ENCODE results near the gene PRLHR.
A peak's percentile ranks its signal among the peaks of the same experiment; 100 is the strongest.
"Not testable (repeated sequence)": the region's sequence is repeated elsewhere in the genome, so short reads cannot be mapped to it uniquely, and the experiment has no call there.

The PRLHR gene

DNA sequence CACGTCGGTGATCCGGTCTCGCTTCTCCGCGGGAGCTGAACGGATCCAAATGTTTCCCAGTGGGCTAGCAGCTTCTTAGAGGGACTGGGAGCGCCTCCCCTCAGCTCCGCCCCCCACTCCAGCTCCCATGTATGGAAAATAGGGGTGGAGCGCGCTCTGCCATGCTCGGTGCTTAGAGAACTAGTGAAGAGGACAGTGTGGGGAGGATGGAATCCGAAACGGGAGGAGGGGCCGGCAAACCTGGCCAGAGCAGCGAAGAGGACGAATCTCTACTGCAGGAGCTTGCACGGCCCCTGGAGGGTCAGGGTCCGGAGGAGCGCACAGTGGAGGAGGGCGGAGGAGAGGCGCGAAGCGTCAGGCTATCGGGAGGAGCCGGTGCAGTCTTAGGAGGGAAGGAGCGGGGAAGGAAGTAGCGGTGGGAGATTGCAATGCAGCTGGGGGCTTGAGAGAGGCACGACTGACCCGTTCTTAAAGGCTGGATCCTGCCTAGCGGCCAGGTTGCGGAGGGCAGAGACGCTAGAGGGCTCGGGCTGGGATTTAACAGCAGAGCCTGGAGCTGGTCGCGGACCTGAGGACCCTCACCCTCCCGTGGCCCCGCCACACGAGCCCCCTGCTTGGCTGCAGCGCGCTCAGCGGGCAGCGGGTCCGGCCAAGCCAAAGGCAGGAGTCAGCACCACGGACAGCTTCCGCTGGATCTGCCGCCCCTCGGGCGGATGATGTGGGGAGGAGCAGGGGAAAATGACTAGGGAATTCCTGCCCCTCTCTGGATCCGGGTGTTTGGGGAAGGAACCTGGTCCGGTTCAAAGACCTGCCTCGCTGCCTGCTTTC is at the start of gene PRLHR:
PRLHR (minus strand) TSS at position 51 of the 828 bp plus-strand sequence. CDS start 404 bp downstream, outside the sequence.
- DNase-seq: no peak

- no peak for DNase-seq
Measured at GRCh38 chr10:118642228-118642627, 46.8 kb upstream of the PRLHR start.

GRCh38 chr10:118638680-118639079 is 43.2 kb upstream of the PRLHR start:
- DNase-seq: no peak

GRCh38 chr10:118635674-118636402 is 40.4 kb upstream of the PRLHR start:
- no peak for DNase-seq

- no peak for DNase-seq
Measured at GRCh38 chr10:118633786-118634185, 38.3 kb upstream of the PRLHR start.

- DNase-seq: no peak
Measured at GRCh38 chr10:118629211-118629610, 33.8 kb upstream of the PRLHR start.

DNA sequence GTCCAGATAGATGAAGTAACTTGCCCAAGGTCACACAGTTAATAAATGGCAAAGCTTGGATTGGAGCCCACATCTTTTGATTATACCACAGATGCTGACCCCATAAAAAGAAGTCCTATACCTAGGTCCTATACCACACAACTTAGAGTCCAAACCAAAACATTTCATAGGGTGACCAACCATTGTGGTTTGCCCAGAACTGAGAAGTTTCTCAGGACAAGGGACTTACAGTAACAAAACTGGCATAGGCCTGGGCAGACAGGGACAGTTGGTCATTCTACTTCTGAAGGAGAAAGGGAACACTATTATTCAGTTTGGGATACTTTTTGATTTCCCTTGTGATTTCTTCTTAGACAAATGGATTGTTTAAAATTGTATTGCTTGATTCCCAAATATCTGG is 32.9 kb upstream of the PRLHR start:
- DNase-seq: no peak

DNA sequence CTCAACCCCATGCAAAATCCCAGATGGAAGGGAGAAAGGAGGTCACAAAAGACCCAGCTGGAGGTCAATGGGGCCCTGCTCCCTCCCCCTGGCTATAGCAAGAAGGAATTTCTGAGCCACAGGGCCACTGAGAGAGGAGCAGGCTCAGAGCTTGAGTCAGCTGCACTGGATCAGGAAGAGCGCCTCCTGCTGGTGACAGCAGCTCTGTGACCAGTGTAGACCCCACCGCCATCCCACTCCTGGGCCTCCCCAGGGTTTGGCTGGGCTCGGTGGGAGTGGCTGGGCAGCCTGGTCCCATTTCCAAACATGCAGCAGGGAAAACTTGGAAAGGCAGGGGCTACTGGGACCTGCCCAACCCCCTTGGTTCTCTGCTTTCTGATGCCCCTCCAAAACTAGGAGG is 31.5 kb upstream of the PRLHR start:
- DNase-seq: no peak

DNA sequence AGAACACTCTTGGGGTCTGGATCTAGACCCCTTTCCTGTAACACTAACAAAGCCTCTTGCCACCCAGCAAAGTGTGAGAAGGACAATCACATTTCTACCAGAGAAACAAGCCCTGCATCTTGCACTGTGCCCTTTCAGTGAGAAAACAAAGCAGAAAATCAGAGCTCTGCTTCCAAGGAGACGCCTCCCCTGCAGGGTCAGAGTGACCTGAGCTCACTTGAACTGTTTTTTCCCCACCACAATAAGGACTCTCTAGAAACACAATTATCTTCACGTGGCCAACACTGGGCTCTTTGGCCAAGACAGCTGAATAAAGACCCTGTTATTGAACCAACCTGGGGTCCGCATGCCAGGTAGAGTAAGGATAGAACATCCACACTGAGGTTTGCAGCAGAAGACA is 30.1 kb upstream of the PRLHR start:
- no peak for DNase-seq

- DNase-seq: no peak
Measured at GRCh38 chr10:118624747-118625146, 29.3 kb upstream of the PRLHR start.

- peak; percentile 12 to 28 for DNase-seq
Measured at GRCh38 chr10:118621304-118621942, 26.0 kb upstream of the PRLHR start.

- not testable (repeated sequence) for DNase-seq
Measured at GRCh38 chr10:118613863-118614262, 18.4 kb upstream of the PRLHR start.

- DNase-seq: no peak
Measured at GRCh38 chr10:118610577-118610976, 15.1 kb upstream of the PRLHR start.

- no peak for DNase-seq
Measured at GRCh38 chr10:118607768-118608354, 12.4 kb upstream of the PRLHR start.

DNA sequence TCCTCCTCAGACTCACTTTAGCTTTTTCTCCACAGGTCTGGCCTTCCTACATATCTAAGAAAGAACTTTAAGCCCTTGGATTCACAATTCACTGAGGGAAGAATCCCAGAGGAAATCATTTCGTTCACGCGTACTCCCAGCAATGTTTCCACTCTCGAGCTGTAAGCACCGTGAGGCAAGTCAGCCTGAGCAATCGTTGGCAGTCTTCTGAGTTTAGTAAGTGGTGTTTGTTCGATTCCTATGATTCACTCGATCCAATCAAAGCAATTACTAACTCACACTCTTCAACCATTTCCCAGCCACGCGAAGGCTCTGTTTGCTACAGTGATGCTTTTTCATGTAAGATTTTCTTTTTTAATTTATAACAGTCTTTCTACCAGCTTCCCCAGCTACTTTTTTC is 10.2 kb upstream of the PRLHR start:
- no peak for DNase-seq

GRCh38 chr10:118596426-118597124 is 1.1 kb upstream of the PRLHR start:
- DNase-seq: no peak

GRCh38 chr10:118595064-118595420 is 406 bp downstream of the PRLHR start:
- no peak for DNase-seq

GRCh38 chr10:118594392-118595063 is 920 bp downstream of the PRLHR start:
- peak; percentile 27 to 41 for DNase-seq

DNA sequence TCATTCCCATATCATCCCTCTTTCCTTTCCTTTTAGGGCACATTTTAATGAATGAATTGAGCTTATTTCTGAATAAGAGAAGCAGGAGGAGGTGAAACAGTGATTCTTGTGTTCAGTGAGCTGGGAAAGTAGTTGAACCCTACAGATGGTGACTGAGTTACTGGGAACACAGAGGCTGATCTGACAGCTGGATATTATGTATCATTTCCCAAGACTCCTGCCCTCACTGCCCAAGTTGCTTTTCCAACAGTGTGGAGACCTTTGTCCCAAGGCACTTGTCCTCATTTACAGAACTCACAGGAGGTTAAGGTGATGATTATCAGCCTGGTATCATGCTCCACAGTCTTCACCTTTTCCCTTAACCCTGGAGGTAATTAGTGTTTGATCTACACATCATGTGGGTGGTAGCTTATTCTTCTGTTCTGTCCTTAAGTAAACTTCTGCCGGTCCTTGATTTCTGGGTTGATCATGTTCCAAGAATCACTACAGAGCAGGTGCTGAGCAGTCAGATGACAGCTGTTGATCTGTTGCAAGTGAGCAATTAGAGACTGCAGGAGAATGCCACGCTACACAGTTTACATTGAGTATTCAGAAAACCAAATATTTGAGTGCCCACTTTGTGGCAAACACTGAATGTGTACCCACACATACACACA is 2.6 kb downstream of the PRLHR start:
- no peak for DNase-seq

DNA sequence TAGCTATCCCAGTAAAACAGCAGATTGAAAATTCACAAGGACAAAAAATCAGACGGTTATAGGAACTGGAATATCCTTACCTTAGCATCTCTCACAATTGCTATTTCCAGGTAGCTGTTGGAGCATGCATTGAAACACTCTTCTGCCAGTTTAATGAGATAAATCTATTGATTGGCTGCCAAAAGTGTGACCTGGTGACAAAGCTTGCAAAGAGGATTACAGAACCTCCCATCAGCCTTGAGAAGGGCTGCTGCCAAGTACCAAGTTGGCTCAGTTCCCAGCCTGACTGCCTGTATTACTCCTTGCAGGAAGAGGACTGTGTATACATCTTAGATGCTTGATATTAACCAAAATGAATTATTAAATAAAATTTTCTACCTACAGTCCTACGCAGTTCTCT is 5.1 kb downstream of the PRLHR start:
- no peak for DNase-seq

DNA sequence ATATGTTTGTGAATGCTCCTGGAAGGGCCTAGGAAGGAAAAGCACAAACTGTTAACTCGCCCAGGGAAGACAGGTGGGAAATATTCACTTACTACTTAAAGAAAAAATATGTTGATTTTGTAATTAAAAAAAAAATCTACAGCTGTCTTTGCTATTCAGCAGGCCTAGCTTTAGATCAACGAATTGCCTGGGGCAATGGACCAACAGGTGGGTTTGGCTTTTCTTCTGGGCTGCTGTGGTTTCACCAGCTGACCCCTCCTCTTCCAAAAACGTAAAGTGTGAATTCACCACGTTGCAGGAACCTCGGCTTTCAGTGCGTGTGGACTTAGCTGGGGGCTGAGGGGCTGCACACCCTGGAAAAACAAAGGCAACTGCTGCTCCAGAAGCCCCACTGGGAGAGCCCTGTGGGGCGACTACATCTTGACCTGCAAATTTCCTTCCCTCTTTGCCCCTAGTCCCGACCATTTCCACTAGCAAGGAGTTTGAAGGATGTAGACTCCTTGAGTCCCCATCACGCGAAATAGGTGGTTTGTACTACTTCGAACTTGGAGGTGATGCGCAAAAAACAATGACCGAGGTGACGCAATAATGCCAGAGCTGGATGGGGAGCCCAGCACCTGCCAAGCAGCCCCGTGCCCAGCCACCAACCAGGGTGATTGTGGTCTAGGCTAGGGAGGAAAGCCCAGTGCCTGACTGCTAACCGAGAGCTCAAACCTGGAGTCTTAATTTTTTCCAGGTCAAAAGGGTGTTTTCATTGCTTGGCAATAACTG is 7.4 kb downstream of the PRLHR start:
- no peak for DNase-seq

All from CD4-positive, alpha-beta T cell treated with Interferon alpha-2 for 1 hour (primary cell).